Embryonic facial prominence (tissue), 1 donor: Measurements from ENCODE around the gene CATSPERD.

ENCODE experiments used
- DNase-seq: peaks from one replicate; pipeline ENCODE4 v3.0.0-alpha.2; 2016; ENCODE audit errors: extremely low spot score

CATSPERD gene

GRCh38 chr19:5803752-5804515 lies 83.5 kb downstream of the CATSPERD start:
- DNase-seq = peak; percentile 85

- DNase-seq = no peak
Observed at GRCh38 chr19:5804516-5805461, 84.4 kb downstream of the CATSPERD start, which contains the start of gene NRTN. Gene NRTN (plus strand): TSS chr19:5805067. CDS start chr19:5824166, 19,099 bp downstream.

- no peak for DNase-seq
Observed at GRCh38 chr19:5805462-5806132, 85.2 kb downstream of the CATSPERD start.

- DNase-seq = no peak
Observed at GRCh38 chr19:5806133-5806489, 85.7 kb downstream of the CATSPERD start.

GRCh38 chr19:5806905-5807304 lies 86.5 kb downstream of the CATSPERD start:
- DNase-seq = no peak

- no peak for DNase-seq
Observed at GRCh38 chr19:5808120-5808816, 87.8 kb downstream of the CATSPERD start.

GRCh38 chr19:5809053-5809452 lies 88.6 kb downstream of the CATSPERD start:
- DNase-seq = no peak

- no peak for DNase-seq
Observed at GRCh38 chr19:5809469-5809868, 89.0 kb downstream of the CATSPERD start.

- no peak for DNase-seq
Observed at GRCh38 chr19:5811117-5811516, 90.7 kb downstream of the CATSPERD start.

GRCh38 chr19:5814123-5814851 lies 93.8 kb downstream of the CATSPERD start:
- no peak for DNase-seq

GRCh38 chr19:5814852-5815246 lies 94.4 kb downstream of the CATSPERD start:
- no peak for DNase-seq

GRCh38 chr19:5817218-5817617 lies 96.8 kb downstream of the CATSPERD start:
- DNase-seq = no peak

- no peak for DNase-seq
Observed at GRCh38 chr19:5818594-5818993, 98.2 kb downstream of the CATSPERD start.

- no peak for DNase-seq
Observed at GRCh38 chr19:5820785-5821184, 100.3 kb downstream of the CATSPERD start.

- no peak for DNase-seq
Observed at GRCh38 chr19:5821521-5822180, 101.2 kb downstream of the CATSPERD start.

- DNase-seq = no peak
Observed at GRCh38 chr19:5822181-5822844, 101.9 kb downstream of the CATSPERD start.

GRCh38 chr19:5823579-5824281 lies 103.3 kb downstream of the CATSPERD start:
- DNase-seq = no peak

GRCh38 chr19:5824751-5825150 lies 104.3 kb downstream of the CATSPERD start:
- DNase-seq = no peak

GRCh38 chr19:5825178-5825577 lies 104.7 kb downstream of the CATSPERD start:
- DNase-seq = no peak
